Measurements from ENCODE around the gene AOPEP. TPM values are rescaled to one million over a fixed set of nuclear protein-coding genes. Genes with fewer than 3 reads are reported as not detected.

The AOPEP gene
- total RNA-seq, 1 experiment from 2014 or later: 15.0 TPM

DNA sequence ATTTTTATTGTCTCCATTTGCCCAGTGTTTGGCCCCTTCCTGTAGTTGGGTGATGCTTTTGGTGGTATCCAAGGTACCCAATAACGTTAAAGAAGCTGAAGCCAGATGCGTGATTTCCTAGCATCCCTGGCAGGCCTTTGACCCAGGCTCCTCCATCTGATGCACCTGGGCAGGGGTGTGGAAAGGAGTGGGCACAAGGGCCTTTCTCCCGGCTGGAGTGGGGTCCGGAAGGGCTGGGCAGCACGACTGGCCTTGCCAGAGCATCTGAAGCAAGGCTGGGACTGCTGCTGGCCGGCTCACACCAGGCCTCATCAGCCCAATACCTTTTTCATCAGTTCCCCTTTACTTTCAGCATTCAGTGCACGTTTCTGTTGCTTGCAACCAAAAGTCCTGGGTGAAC lies 370.8 kb downstream of the AOPEP start:
- Histone ChIP-seq H2BK120ac (ENCODE audit: low read depth, low read length, poor library complexity, severe bottlenecking) (no peak overlapping the region), H3K79me1 (ENCODE audit: insufficient read depth, low read depth, low read length, poor library complexity, severe bottlenecking) (no peaks in the 10 kb centered on the region), H3K9ac (ENCODE audit: extremely low read depth, insufficient read length, low read length) (no peak overlapping the region), H4K5ac (ENCODE audit: insufficient read length, low read depth, low read length) (no peak overlapping the region), H2BK15ac (ENCODE audit: low read depth, low read length) (no peak overlapping the region), H3K56ac (ENCODE audit: insufficient read length, low read depth, low read length) (no peak overlapping the region), H3K4me2 (ENCODE audit: insufficient read depth, insufficient read length, low read length) (no peak overlapping the region), H3K79me2 (ENCODE audit: insufficient read depth, low read length) (no peaks in the 10 kb centered on the region), H3K23me2 (ENCODE audit: insufficient read length, low read depth, low read length, poor library complexity, severe bottlenecking) (no peaks in the 10 kb centered on the region), H2AFZ (ENCODE audit: low read length) (no peak overlapping the region), H2BK20ac (ENCODE audit: low read depth, low read length, poor library complexity, severe bottlenecking) (no peak overlapping the region), H4K20me1 (ENCODE audit: control insufficient read depth, insufficient read depth, insufficient read length) (no peaks in the 10 kb centered on the region), H2BK12ac (ENCODE audit: insufficient read length, low read depth, low read length) (no peak overlapping the region), H3K18ac (ENCODE audit: insufficient read length, low read depth, low read length) (no peak overlapping the region), H3K14ac (ENCODE audit: insufficient read depth, low read length) (no peak overlapping the region), H2AK5ac (ENCODE audit: insufficient read length, low read length) (no peak overlapping the region), H2BK5ac (ENCODE audit: insufficient read length, low read length) (no peak overlapping the region), H3K9me3 (ENCODE audit: control insufficient read depth, low read depth, low read length) (no peaks in the 10 kb centered on the region), H3K4me1 (ENCODE audit: insufficient read depth, low read length) (no peaks in the 10 kb centered on the region; the same call in 1 of the 2 replicates), H3K27me3 (ENCODE audit: insufficient read depth, low read length) (no peaks in the 10 kb centered on the region), H3K27ac (ENCODE audit: insufficient read length, low read depth, low read length) (no peak overlapping the region), H3K4ac (ENCODE audit: low read depth, low read length) (no peak overlapping the region), H4K91ac (ENCODE audit: insufficient read length, low read depth, low read length) (no peak overlapping the region), H3T11ph (ENCODE audit: low read length) (no peak overlapping the region), H3K23ac (ENCODE audit: insufficient read length, low read depth, low read length) (no peak overlapping the region), H4K8ac (replicated peaks; ENCODE audit: insufficient read length, low read depth, low read length) (no peak overlapping the region)
- Mint-ChIP-seq H3K9me3 (no peaks in the 10 kb centered on the region), H3K4me1 (peaks cover 22 to 28% of the 10 kb centered on the region in 2 experiments), H3K27ac (no peak overlapping the region), H3K4me3 (no peak overlapping the region), H3K27me3 (ENCODE audit: low read depth) (no peaks in the 10 kb centered on the region; the same call in 1 of the 2 replicates), H3K36me3 (ENCODE audit: insufficient read depth in 1 of 3, low read depth in 3 of 3) (peaks cover 0 to 3% (median 2%) of the 10 kb centered on the region in 3 experiments; a peak in 2 of 7 replicates)
- no peak for DNase-seq
- TF ChIP-seq, protein P1, sequence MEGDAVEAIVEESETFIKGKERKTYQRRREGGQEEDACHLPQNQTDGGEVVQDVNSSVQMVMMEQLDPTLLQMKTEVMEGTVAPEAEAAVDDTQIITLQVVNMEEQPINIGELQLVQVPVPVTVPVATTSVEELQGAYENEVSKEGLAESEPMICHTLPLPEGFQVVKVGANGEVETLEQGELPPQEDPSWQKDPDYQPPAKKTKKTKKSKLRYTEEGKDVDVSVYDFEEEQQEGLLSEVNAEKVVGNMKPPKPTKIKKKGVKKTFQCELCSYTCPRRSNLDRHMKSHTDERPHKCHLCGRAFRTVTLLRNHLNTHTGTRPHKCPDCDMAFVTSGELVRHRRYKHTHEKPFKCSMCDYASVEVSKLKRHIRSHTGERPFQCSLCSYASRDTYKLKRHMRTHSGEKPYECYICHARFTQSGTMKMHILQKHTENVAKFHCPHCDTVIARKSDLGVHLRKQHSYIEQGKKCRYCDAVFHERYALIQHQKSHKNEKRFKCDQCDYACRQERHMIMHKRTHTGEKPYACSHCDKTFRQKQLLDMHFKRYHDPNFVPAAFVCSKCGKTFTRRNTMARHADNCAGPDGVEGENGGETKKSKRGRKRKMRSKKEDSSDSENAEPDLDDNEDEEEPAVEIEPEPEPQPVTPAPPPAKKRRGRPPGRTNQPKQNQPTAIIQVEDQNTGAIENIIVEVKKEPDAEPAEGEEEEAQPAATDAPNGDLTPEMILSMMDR (conservative IDR thresholded peaks at IDR 0.05): no peak
- no CpG with 5 or more reads among the region's 7 CpGs for WGBS (ENCODE audit: extremely low coverage, insufficient read length, low lambda C conversion rate)
